SJCRH30 (cell line): ENCODE data around the gene LHX8. TPM values are rescaled to one million over a fixed set of nuclear protein-coding genes. Genes with fewer than 3 reads are reported as not detected.
"Not testable (repeated sequence)": the region's sequence is repeated elsewhere in the genome, so short reads cannot be mapped to it uniquely, and the experiment has no call there.

ENCODE experiments used
- DNase-seq, 2 experiments: peaks; one replicate each; pipeline ENCODE4 v3.0.0-alpha.2; 2015 to 2020
- H3K27ac ChIP-seq: fragments of 250-450 bp; sonication (Bioruptor Pico); 2 replicates; pipeline ENCODE4 v1.5.1; 2020; ENCODE audit warnings: mild to moderate bottlenecking, moderate library complexity
- H3K27me3 ChIP-seq: fragments of 250-450 bp; sonication (Bioruptor Pico); 2 replicates; pipeline ENCODE4 v1.5.1; 2020; ENCODE audit warnings: mild to moderate bottlenecking, moderate library complexity
- H3K36me3 ChIP-seq: fragments of 250-450 bp; sonication (Bioruptor Pico); 2 replicates; pipeline ENCODE4 v1.5.1; 2020; ENCODE audit warnings: mild to moderate bottlenecking, moderate library complexity
- H3K4me1 ChIP-seq: fragments of 250-450 bp; sonication (Bioruptor Pico); 2 replicates; pipeline ENCODE4 v1.5.1; 2020; ENCODE audit warnings: mild to moderate bottlenecking, moderate library complexity
- H3K4me3 ChIP-seq: fragments of 250-450 bp; sonication (Bioruptor Pico); 2 replicates; pipeline ENCODE4 v1.5.1; 2020; ENCODE audit warnings: mild to moderate bottlenecking, moderate library complexity
- H3K9me3 ChIP-seq: fragments of 250-450 bp; sonication (Bioruptor Pico); replicated peaks from 2 replicates; pipeline ENCODE4 v1.5.1; 2020; ENCODE audit warnings: mild to moderate bottlenecking, moderate library complexity
- total RNA-seq: library from RNA; depleted of rRNA; stranded (reverse); fragments of >200 nt; shearing (Covaris generic); gene quantifications from 2 replicates; pipeline ENCODE4 v1.2.3, GENCODE V29; 2014

LHX8 gene
- total RNA-seq, 1 experiment from 2014 or later: not detected

DNA sequence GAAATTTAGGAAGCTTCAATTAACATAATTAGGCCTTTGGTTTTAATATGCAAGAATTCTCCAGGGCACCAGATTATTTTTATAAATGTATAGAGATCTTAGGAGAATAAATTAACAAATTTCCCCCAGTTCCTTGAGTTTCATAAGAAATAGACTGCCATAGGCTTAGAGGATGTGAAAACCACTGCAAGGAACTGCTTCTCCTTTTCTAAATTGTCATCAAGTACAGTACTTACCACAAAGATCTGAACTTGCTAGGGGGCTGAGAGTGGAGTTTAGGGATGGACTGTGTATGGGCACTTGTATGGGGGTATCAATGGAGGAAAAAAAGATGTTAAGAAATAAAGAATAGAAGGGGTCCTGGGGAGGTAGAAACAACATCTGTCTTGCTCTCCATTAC is 31.1 kb downstream of the LHX8 start:
- Histone ChIP-seq H3K27ac (no peak overlapping the region), H3K9me3 (no peaks in the 10 kb centered on the region), H3K4me3 (no peak overlapping the region), H3K27me3 (no peaks in the 10 kb centered on the region), H3K4me1 (no peaks in the 10 kb centered on the region), H3K36me3 (no peaks in the 10 kb centered on the region)
- no peak for DNase-seq

DNA sequence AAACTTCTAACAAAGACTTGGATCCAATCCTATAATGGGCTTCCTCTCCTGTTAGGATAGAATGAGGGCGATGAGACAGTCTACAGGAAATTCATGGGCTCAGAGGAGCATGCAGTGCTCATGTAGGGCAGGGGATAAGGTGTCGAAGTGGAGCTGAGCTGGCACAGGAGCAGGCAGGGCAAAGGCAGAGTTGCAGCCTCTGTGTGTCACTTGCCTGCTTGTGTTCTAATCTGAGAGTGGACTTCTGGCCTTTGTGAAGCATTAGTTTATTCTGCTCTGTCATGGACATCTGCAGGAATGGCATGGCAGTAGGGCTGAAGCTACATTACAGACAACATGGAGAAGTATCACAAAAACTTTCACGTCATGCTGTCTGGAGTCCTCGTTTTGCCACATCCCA is 32.6 kb downstream of the LHX8 start:
- Histone ChIP-seq H3K4me1 (no peaks in the 10 kb centered on the region), H3K27ac (no peak overlapping the region), H3K36me3 (no peaks in the 10 kb centered on the region), H3K4me3 (no peak overlapping the region), H3K27me3 (no peaks in the 10 kb centered on the region), H3K9me3 (no peaks in the 10 kb centered on the region)
- DNase-seq: no peak

DNA sequence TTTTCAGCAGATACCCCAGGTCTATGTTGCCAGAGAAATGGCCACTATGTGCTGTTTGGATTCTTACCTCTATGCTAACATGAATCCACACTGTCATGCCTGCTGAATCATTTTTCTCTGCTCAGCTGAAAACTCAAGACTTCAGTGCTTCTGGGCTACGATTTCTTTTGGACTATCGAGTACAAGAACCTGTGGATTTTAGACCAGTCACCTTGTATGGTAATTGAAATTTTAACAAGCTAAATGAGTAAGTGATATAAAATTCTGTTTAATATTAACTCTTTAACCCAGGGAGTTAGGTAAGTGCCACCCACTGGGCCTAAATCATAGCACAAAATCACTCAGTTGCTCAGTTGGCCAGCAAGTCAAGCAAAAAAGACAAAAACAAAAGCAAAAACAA is 35.8 kb downstream of the LHX8 start:
- Histone ChIP-seq H3K27ac (no peak overlapping the region), H3K36me3 (no peaks in the 10 kb centered on the region), H3K27me3 (no peaks in the 10 kb centered on the region), H3K4me3 (no peak overlapping the region), H3K4me1 (no peaks in the 10 kb centered on the region), H3K9me3 (no peaks in the 10 kb centered on the region)
- DNase-seq: no peak

DNA sequence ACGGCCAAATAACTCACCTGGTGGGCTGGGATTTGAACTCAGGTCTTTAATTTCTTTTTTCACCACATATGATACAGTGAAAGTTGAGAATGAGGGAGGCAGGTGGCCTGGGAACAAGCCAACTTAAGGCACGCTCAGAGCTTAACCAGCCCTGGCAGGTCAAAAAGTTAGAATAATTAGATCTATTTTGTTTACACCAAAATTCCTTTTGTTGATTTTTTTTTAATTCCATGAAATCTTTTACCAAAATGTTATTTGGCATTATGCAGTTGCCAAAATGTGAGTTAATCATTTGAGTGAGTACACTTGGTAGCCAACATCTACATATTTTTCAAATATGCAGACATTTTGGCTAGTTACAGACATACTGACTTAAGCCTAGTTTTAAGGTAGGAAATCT is 36.8 kb downstream of the LHX8 start:
- H3K36me3 ChIP-seq: no peaks in the 10 kb centered on the region
- H3K4me1 ChIP-seq: no peaks in the 10 kb centered on the region
- H3K27ac ChIP-seq: no peak overlapping the region
- H3K27me3 ChIP-seq: no peaks in the 10 kb centered on the region
- H3K4me3 ChIP-seq: no peak overlapping the region
- no peaks in the 10 kb centered on the region for H3K9me3 ChIP-seq
- DNase-seq: no peak

DNA sequence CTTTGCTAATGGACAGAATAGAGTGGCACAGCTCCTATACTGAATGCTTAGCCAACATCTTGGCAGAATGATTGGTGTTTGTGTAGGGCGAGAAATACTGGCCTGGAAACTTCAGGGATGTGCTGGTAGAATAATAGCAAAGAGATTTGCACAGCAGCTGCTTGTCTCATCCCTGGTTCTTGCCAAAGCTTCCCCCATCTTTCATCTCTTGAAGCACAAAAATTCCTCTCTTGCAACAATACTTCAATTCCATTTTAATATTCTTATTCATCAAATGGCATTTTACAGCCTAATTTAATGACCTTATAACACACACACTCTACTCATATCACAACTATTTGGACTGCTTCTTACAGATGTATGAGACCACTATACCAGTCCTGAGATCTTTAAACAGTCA is 37.7 kb downstream of the LHX8 start:
- DNase-seq: no peak
- no peaks in the 10 kb centered on the region for H3K27me3 ChIP-seq
- no peak overlapping the region for H3K27ac ChIP-seq

DNA sequence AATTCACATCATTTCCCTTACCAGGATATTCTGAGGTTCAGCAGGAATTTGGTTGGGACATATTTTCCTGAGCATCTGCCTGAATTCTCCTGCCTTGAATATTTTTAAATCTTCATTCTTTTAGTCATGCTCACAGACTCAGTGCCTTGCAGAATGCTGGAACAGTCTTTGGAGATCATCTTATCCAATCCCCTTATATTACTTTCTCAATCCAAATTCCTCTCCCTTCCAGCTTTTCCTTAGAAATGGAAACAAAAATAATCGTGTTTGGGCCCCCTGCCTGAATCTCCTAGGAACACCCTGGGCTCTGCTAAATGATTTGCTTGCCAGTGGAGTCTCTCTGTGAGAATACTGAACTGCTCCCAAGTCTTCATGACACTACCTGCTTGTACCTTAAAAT is 38.4 kb downstream of the LHX8 start:
- H3K9me3 ChIP-seq: no peaks in the 10 kb centered on the region
- no peaks in the 10 kb centered on the region for H3K36me3 ChIP-seq
- H3K4me1 ChIP-seq: no peaks in the 10 kb centered on the region
- no peak overlapping the region for H3K4me3 ChIP-seq
- DNase-seq: no peak
- no peaks in the 10 kb centered on the region for H3K27me3 ChIP-seq
- H3K27ac ChIP-seq: no peak overlapping the region

More for the DNA sequence above, 37.7 kb downstream of the LHX8 start:
- H3K4me3 ChIP-seq: no peak overlapping the region
- H3K9me3 ChIP-seq: no peaks in the 10 kb centered on the region
- no peaks in the 10 kb centered on the region for H3K4me1 ChIP-seq
- H3K36me3 ChIP-seq: no peaks in the 10 kb centered on the region

DNA sequence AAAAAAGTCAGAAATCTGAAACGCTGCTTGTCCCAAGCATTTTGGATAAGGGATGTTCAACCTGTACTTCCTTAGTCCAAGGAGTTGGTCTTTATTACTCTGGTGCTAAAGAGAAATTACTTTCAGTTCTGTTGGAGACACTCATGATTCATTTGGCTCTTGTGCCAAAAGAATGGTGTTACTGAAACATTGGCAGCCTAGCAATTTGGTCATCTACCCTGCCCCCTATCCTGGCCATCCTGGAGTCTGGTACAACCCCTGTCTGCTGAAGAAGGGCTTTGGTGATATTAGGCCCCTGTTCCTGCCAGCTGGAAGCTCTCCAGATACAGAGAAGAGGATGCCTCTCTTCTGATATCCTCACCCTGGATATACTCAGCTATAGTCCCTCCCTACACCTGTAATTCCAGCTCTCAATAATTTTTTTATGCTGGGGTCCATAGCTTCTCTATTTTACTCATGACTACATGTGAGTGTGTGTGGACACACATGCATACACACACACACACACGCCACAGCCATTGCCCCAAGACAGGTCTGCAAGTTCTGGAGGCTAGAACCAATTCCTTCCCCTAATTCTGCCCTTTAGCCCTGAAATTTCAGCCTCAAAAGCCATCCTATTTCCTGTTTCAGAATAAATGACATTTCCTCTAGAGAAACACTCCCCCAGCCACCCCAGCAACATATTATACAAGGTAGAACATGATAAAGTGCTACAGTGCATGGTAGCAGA is 40.0 kb downstream of the LHX8 start:
- Histone ChIP-seq H3K27me3 (no peaks in the 10 kb centered on the region), H3K4me1 (no peaks in the 10 kb centered on the region), H3K27ac (no peak overlapping the region), H3K4me3 (no peak overlapping the region), H3K36me3 (no peaks in the 10 kb centered on the region), H3K9me3 (no peaks in the 10 kb centered on the region)
- DNase-seq: no peak

DNA sequence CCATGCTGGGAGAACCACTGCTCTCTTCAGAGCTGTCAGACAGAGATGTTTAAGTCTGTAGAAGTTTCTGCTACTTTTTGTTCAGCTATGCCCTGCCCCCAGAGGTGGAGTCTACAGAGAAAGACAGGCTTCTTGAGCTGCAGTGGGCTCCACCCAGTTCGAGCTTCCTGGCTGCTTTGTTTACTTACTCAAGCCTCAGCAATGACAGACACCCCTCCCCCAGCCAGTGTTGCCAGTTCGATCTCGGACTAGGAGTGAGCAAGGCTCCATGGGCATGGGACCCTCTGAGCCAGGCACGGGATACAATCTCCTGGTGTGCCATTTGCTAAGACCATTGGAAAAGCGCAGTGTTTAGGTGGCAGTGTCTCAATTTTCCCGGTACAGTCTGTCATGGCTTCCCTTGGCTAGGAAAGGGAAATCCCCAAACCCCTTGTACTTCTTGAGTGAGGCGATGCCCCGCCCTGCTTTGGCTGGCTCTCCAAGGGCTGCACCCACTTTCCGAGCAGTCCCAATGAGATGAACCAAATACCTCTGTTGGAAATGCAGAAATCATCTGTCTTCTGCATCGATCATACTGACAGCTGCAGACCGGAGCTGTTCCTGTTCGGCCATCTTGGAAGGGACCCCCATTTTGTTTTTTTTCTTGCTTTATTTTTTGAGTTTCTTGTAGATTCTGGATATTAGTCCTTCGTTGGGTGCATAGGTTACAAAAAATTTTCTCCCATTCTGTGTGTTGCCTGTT is 47.2 kb downstream of the LHX8 start:
- H3K4me3 ChIP-seq, H3K27ac ChIP-seq, H3K36me3 ChIP-seq, H3K27me3 ChIP-seq, H3K4me1 ChIP-seq, DNase-seq, H3K9me3 ChIP-seq: not testable (repeated sequence)

DNA sequence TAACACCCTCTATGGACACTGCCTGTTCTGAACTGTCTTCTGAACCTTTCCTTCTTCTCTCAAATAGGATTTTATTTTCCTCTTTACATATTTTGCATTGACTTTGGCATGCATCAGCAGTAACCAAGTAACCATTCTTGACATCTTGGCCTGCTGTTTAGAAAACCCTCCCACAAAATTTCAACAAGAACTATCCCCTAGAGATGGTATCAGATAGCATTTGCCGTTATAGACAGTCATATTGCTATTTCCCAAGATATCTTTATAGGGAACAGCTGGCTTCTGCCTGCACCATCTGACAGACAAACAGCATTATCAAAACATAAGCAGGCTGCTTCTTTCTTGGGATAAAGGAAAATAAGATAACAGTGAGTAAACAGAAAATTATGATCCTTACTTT is 54.7 kb downstream of the LHX8 start:
- DNase-seq: no peak
- H3K4me1 ChIP-seq: no peaks in the 10 kb centered on the region

DNA sequence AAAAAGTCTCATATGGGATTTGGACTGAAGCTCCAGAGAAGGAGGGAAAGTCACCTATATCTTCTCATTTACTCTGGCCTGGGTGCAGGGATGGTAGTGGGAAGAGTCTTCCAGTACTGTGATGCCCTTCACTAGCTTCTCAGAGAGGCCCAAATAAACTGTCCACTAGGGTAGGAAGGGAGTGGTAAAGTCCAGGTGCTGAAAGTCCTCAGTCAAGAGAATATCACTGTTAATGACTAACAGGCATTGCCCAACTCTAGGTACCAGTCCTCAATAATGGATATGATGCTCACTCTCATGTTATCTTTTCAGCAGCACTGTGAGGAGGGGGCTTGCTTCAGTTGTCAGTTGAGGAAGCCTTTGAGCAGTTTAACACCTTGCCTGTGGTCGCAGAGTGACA is 64.0 kb downstream of the LHX8 start:
- H3K27ac ChIP-seq: no peak overlapping the region
- H3K4me1 ChIP-seq: no peaks in the 10 kb centered on the region
- no peaks in the 10 kb centered on the region for H3K9me3 ChIP-seq
- DNase-seq: no peak
- no peak overlapping the region for H3K4me3 ChIP-seq
- no peaks in the 10 kb centered on the region for H3K36me3 ChIP-seq
- H3K27me3 ChIP-seq: no peaks in the 10 kb centered on the region; the same call in 1 of the 2 replicates

More for the DNA sequence above, 54.7 kb downstream of the LHX8 start:
- Histone ChIP-seq H3K36me3 (no peaks in the 10 kb centered on the region), H3K4me3 (no peak overlapping the region), H3K27ac (no peak overlapping the region), H3K27me3 (no peaks in the 10 kb centered on the region), H3K9me3 (no peaks in the 10 kb centered on the region)

DNA sequence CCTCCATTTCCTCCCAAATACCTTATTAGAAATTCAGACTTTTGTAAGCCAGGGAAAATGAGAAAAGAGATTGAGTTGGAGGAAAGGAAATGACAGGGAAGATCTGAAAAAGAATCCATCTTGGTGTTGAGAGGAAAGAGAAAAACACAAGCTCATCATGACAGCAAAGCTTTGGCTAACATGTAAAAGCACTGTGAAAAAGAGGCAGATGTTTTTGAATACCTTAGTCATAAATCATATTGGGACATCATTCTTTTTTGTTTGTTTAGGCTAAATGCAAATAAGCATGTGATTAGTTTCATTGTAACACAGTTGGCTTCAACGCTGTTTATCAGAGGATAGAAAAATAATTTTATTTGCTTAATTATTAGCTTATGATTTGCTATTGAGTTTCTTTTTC is 64.6 kb downstream of the LHX8 start:
- Histone ChIP-seq H3K27ac (no peak overlapping the region), H3K4me1 (no peaks in the 10 kb centered on the region), H3K27me3 (no peaks in the 10 kb centered on the region; the same call in 1 of the 2 replicates), H3K9me3 (no peaks in the 10 kb centered on the region), H3K4me3 (no peak overlapping the region), H3K36me3 (no peaks in the 10 kb centered on the region)
- DNase-seq: no peak

DNA sequence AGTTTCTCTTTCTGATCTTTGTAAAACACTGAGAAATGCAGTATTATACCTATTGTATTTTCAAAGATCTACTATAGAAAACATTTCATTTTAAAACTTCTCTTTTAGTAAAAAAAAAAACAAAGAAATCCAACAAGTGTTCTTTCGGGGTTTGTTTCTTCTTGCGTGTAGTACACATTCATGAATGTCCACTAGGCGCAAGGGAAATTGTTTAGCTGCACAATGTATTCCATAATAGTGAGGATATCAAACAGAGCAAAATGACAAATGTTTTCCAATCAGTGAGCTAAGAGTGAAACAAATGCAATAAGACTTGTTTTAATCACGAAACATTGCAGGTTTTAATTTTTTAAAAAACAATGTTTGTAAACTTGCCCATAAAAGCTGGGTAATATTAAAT is 68.6 kb downstream of the LHX8 start:
- H3K9me3 ChIP-seq: no peaks in the 10 kb centered on the region
- H3K27ac ChIP-seq: no peak overlapping the region
- H3K36me3 ChIP-seq: no peaks in the 10 kb centered on the region
- H3K4me1 ChIP-seq: no peaks in the 10 kb centered on the region
- no peaks in the 10 kb centered on the region for H3K27me3 ChIP-seq
- no peak overlapping the region for H3K4me3 ChIP-seq
- no peak for DNase-seq

DNA sequence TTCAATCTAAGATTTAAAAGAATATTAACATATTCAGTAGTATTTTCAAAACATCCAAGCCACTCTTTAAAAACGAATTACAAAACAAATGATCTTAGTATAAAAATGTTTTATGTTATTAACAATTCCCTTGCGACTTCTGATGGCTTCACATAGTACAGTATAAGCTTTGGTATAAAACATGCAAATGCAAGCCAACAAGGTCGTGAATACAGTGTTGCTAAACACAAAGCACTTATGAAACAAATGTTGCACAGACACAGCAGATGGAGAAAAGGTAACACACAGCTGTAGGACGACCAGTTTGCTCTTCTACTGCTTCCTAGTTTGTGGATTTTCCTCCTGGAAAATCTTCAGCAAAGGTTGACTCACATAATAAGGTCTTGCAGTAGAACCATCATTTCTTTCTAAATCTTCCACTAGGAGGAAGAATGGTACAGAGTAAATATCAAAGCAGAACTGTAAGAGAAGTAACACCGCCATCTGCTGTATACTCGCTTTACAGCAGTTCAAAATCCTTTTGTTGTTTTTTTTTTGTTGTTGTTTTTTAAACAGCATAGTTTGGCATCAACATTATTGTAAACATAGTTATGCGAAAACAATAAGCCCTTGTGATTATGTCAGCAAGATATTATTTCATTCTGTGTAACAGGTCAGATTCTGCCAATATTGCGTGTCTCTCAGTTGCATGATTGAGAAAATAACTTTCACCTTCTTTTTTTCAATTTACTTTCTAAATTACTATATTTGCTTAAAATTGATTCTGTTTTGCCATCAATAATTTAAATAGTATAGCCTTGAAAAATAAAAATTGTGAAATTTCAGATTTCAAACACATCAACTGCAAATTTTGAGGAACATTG is 69.5 kb downstream of the LHX8 start:
- no peaks in the 10 kb centered on the region for H3K4me1 ChIP-seq
- H3K27ac ChIP-seq: no peak overlapping the region
- H3K27me3 ChIP-seq: no peaks in the 10 kb centered on the region
- no peaks in the 10 kb centered on the region for H3K36me3 ChIP-seq
- DNase-seq: peak in 1 of 2 experiments; percentile 54
- no peaks in the 10 kb centered on the region for H3K9me3 ChIP-seq
- H3K4me3 ChIP-seq: no peak overlapping the region

DNA sequence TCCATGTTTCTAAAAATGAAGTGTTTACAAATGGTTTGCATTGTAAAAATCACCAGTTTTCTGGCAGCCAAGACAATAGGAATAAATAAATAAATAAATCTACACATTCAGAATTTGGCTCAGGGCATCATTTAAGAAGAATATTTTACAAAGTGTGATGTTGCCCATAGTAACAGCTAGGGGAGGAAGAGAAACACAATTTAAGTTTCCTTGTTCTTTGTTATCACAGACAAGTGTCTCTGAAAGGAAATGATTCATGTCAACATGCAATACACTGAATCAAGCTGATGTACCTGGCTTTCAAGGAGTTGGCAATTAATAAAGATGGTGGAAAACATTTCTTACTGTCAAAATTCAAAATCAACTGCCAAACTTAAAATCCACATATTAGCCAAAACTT is 74.7 kb downstream of the LHX8 start:
- Histone ChIP-seq H3K36me3 (no peaks in the 10 kb centered on the region), H3K9me3 (no peaks in the 10 kb centered on the region), H3K27ac (no peak overlapping the region), H3K27me3 (no peaks in the 10 kb centered on the region), H3K4me3 (no peak overlapping the region), H3K4me1 (no peaks in the 10 kb centered on the region)
- DNase-seq: no peak
